OCI-LY1 (cell line): ENCODE measurements around the gene ACY1.

Experiments
- CTCF ChIP-seq: fragments of 200-600 bp; sonication (generic), shearing (Covaris generic); IDR thresholded peaks from 2 replicates; pipeline ENCODE4 v1.5.1; 2017; ENCODE audit warnings: mild to moderate bottlenecking, antibody characterized with exemption, low read length, moderate library complexity, mixed read lengths
- EZH2 ChIP-seq: fragments of 200-600 bp; sonication (generic), shearing (Covaris generic); IDR thresholded peaks from 2 replicates; pipeline ENCODE4 v1.8.0; 2017; ENCODE audit warnings: borderline replicate concordance, mixed run types, mild to moderate bottlenecking, antibody characterized with exemption, low read length, moderate library complexity, mixed read lengths

GRCh38 chr3:52004906-52005395 is 21.6 kb downstream of the ACY1 start:
- TF ChIP-seq CTCF (no peak), EZH2 (no peak)
